ENCODE measurements around the gene GGACT. TPM values are rescaled to one million over a fixed set of nuclear protein-coding genes. Genes with fewer than 3 reads are reported as not detected.
A peak's percentile ranks its signal among the peaks of the same experiment; 100 is the strongest.

GGACT gene
- total RNA-seq, 1 donor, result 9.1 TPM

- DNase-seq (ENCODE audit: low read depth), result peak; percentile 10
- no peak for TF ChIP-seq CTCF (IDR thresholded peaks at IDR 0.05; ENCODE audit: insufficient read depth, low read length)
- H3K4me3 ChIP-seq (ENCODE audit: low read depth, low read length), result no peak overlapping the region
Observed at GRCh38 chr13:100540621-100541020, 48.0 kb downstream of the GGACT start.

GRCh38 chr13:100537951-100538462 lies 50.6 kb downstream of the GGACT start:
- no peak for DNase-seq (ENCODE audit: low read depth)
- H3K4me3 ChIP-seq (ENCODE audit: low read depth, low read length), result no peak overlapping the region
- no peak for TF ChIP-seq CTCF (IDR thresholded peaks at IDR 0.05; ENCODE audit: insufficient read depth, low read length)

- DNase-seq (ENCODE audit: low read depth), result no peak
- H3K4me3 ChIP-seq (ENCODE audit: low read depth, low read length), result no peak overlapping the region
- no peak for TF ChIP-seq CTCF (IDR thresholded peaks at IDR 0.05; ENCODE audit: insufficient read depth, low read length)
Observed at GRCh38 chr13:100537486-100537885, 51.1 kb downstream of the GGACT start.

- no peak overlapping the region for H3K4me3 ChIP-seq (ENCODE audit: low read depth, low read length)
- TF ChIP-seq CTCF (IDR thresholded peaks at IDR 0.05; ENCODE audit: insufficient read depth, low read length), result no peak
- no peak for DNase-seq (ENCODE audit: low read depth)
Observed at GRCh38 chr13:100536643-100537180, 51.9 kb downstream of the GGACT start.

GRCh38 chr13:100535426-100536135 lies 53.0 kb downstream of the GGACT start:
- TF ChIP-seq CTCF (IDR thresholded peaks at IDR 0.05; ENCODE audit: insufficient read depth, low read length), result no peak
- peak; percentile 76 for DNase-seq (ENCODE audit: low read depth)
- no peak overlapping the region for H3K4me3 ChIP-seq (ENCODE audit: low read depth, low read length)

- DNase-seq (ENCODE audit: low read depth), result peak; percentile 2
- TF ChIP-seq CTCF (IDR thresholded peaks at IDR 0.05; ENCODE audit: insufficient read depth, low read length), result no peak
- no peak overlapping the region for H3K4me3 ChIP-seq (ENCODE audit: low read depth, low read length)
Observed at GRCh38 chr13:100534911-100535310, 53.7 kb downstream of the GGACT start.
